ENCODE measurements around the gene MYH7. TPM values are rescaled to one million over a fixed set of nuclear protein-coding genes. Genes with fewer than 3 reads are reported as not detected.

The MYH7 gene
- total and polyA plus RNA-seq, 2 of the 4 experiments (the other 2 are of a cell fraction): not detected

GRCh38 chr14:23380197-23380914 lies 55.1 kb downstream of the MYH7 start:
- Histone ChIP-seq H3K36me3 (ENCODE audit: control insufficient read depth, insufficient read depth, low read length) (no peaks in the 10 kb centered on the region), H3K9me3 (ENCODE audit: control insufficient read depth, insufficient read depth, low read length) (no peaks in the 10 kb centered on the region), H3K4me1 (ENCODE audit: control insufficient read depth, insufficient read depth, low read length) (no peaks in the 10 kb centered on the region), H3K4ac (ENCODE audit: low read depth, low read length) (no peak overlapping the region), H2AK5ac (ENCODE audit: low read depth, low read length) (no peak overlapping the region), H3K9ac (ENCODE audit: low read depth, low read length) (no peak overlapping the region), H4K8ac (ENCODE audit: low read depth in 2 of 2, low read length in 2 of 2) (no peak overlapping the region), H3K9me1 (ENCODE audit: insufficient read depth, low read length) (no peaks in the 10 kb centered on the region), H4K20me1 (ENCODE audit: insufficient read depth, low read length) (no peaks in the 10 kb centered on the region), H2AK9ac (replicated peaks; ENCODE audit: low read depth, low read length, poor library complexity) (no peak overlapping the region), H2BK15ac (ENCODE audit: low read depth, low read length) (no peak overlapping the region), H2BK20ac (ENCODE audit: low read depth, low read length) (no peak overlapping the region), H3K27ac (ENCODE audit: insufficient read depth, low read length) (no peak overlapping the region), H3K18ac (ENCODE audit: low read depth, low read length) (no peak overlapping the region), H2BK5ac (ENCODE audit: low read depth, low read length, poor library complexity, severe bottlenecking) (no peak overlapping the region), H3K79me1 (ENCODE audit: low read depth in 1 of 2, low read length in 2 of 2) (no peaks in the 10 kb centered on the region), H2BK120ac (ENCODE audit: low read depth, low read length) (no peak overlapping the region), H3K23ac (ENCODE audit: low read depth, low read length) (no peak overlapping the region), H3K27me3 (ENCODE audit: control insufficient read depth, insufficient read depth, low read length) (peaks cover 42% of the 10 kb centered on the region), H3K14ac (replicated peaks; ENCODE audit: low read depth, low read length) (no peak overlapping the region), H4K91ac (ENCODE audit: insufficient read depth, low read depth, low read length) (no peak overlapping the region), H3K4me3 (ENCODE audit: insufficient read depth, low read depth, low read length) (no peak overlapping the region), H4K5ac (ENCODE audit: low read depth, low read length) (no peak overlapping the region), H3K4me2 (ENCODE audit: low read depth, low read length) (no peak overlapping the region), H2AFZ (replicated peaks; ENCODE audit: low read length, poor library complexity) (no peak overlapping the region), H3K56ac (ENCODE audit: extremely low read depth, insufficient read depth, low read length) (no peak overlapping the region)
- no peak for DNase-seq
- WGBS, 2 experiments (ENCODE audit: extremely low coverage in 2 of 2, insufficient read length in 1 of 2): 44% methylated on average over 6 of the region's 16 CpGs; no CpG with 5 or more reads in 1 of the 2 experiments
- no peak; the same call in 1 of the 2 replicates for ATAC-seq (ENCODE audit: low read depth)
- no TSS peak for BruUV-seq (replicated peaks)
- in situ Hi-C loops (cut with MboI; ENCODE audit: low sequenced_read_pairs): no loop called here
- ChIA-PET POLR2A (ENCODE audit: unreplicated experiment) (interaction anchor here (1.6 kb wide), 1 partner anchor 53 kb away, joined by 5 read pairs; no protein-coding TSS in a partner anchor), CTCF (interaction anchor here (0.7 to 1.7 kb wide), 9 partner anchors 11 to 181 kb away, joined by 3 to 12 read pairs (median 4); partner anchors contain the start of gene PABPN1)
- intact Hi-C loops (cut with micrococcal nuclease): loop anchor here (1.0 to 2.0 kb wide), 2 partner anchors 52 to 116 kb away; no protein-coding TSS in a partner anchor
- dilution Hi-C loops (cut with HindIII; ENCODE audit: low sequenced_read_pairs, unreplicated experiment): no loop called here
- TF ChIP-seq RFX5 (IDR thresholded peaks at IDR 0.05; ENCODE audit: low read depth, low read length): no peak
- no peak for TF ChIP-seq CEBPB (IDR thresholded peaks at IDR 0.05; ENCODE audit: low read depth, low read length)
- TF ChIP-seq MAZ (IDR thresholded peaks at IDR 0.05; ENCODE audit: borderline replicate concordance, low read depth, low read length): no peak
- no peak for TF ChIP-seq USF2 (IDR thresholded peaks at IDR 0.05; ENCODE audit: low read depth, low read length)
- TF ChIP-seq NFE2L2 (IDR thresholded peaks at IDR 0.05; ENCODE audit: low read depth, low read length): no peak
- no peak for TF ChIP-seq RCOR1 (IDR thresholded peaks at IDR 0.05; ENCODE audit: insufficient replicate concordance, low read length)
- no peak for TF ChIP-seq SMC3 (IDR thresholded peaks at IDR 0.05; ENCODE audit: low read depth, low read length)
- no peak for TF ChIP-seq CTCF (conservative IDR thresholded peaks at IDR 0.05; ENCODE audit: low read depth, low read length)
- no peak for TF ChIP-seq RAD21 (IDR thresholded peaks at IDR 0.05; ENCODE audit: low read length)
